HepG2 (cell line): ENCODE measurements around the gene EPHA10. TPM values are rescaled to one million over a fixed set of nuclear protein-coding genes. Genes with fewer than 3 reads are reported as not detected.

Experiments used
- GATAD1 ChIP-seq: IDR thresholded peaks from 2 replicates; pipeline ENCODE4 v1.6.1; 2016; ENCODE audit warnings: missing genetic modification reagents, missing compliant biosample characterization
- HINFP ChIP-seq: sonication (generic); formaldehyde crosslinking; IDR thresholded peaks from 2 replicates; pipeline ENCODE4 v1.4.0; 2020; ENCODE audit warnings: low read depth, mild to moderate bottlenecking, missing genetic modification reagents
- MTERF4 ChIP-seq: sonication (generic); formaldehyde crosslinking; IDR thresholded peaks from 2 replicates; pipeline ENCODE4 v1.8.0; 2023; ENCODE audit warnings: mild to moderate bottlenecking, missing genetic modification reagents
- MTF1 ChIP-seq: sonication (generic); formaldehyde crosslinking; IDR thresholded peaks from 2 replicates; pipeline ENCODE4 v1.5.0; 2020; ENCODE audit warnings: missing genetic modification reagents
- PRDM4 ChIP-seq: sonication (generic); formaldehyde crosslinking; IDR thresholded peaks from 2 replicates; pipeline ENCODE4 v1.9.0; 2021; ENCODE audit warnings: missing genetic modification reagents, borderline replicate concordance
- PRPF4 ChIP-seq: fragments of 200-400 bp; formaldehyde crosslinking; IDR thresholded peaks from 2 replicates; pipeline ENCODE4 v1.6.1; 2016; ENCODE audit warnings: low read length, low read depth; ENCODE audit not compliant: poor library complexity, severe bottlenecking
- PTBP1 ChIP-seq: fragments of 200-400 bp; formaldehyde crosslinking; IDR thresholded peaks from 2 replicates; pipeline ENCODE4 v1.6.1; 2018; ENCODE audit warnings: low read length, low read depth; ENCODE audit not compliant: poor library complexity, severe bottlenecking
- THAP11 ChIP-seq: IDR thresholded peaks from 2 replicates; pipeline ENCODE4 v1.6.1; 2016; ENCODE audit warnings: missing biosample characterization, missing genetic modification reagents
- THAP7 ChIP-seq: sonication (generic); formaldehyde crosslinking; IDR thresholded peaks from 2 replicates; pipeline ENCODE4 v1.8.1; 2023; ENCODE audit warnings: mild to moderate bottlenecking, missing genetic modification reagents
- ZMAT5 ChIP-seq: sonication (generic); formaldehyde crosslinking; IDR thresholded peaks from 2 replicates; pipeline ENCODE4 v1.5.0; 2020; ENCODE audit warnings: mild to moderate bottlenecking, low read depth, missing genetic modification reagents, borderline replicate concordance
- ZNF33A ChIP-seq: sonication (generic); formaldehyde crosslinking; IDR thresholded peaks from 2 replicates; pipeline ENCODE4 v1.5.1; 2020; ENCODE audit warnings: missing genetic modification reagents, mild to moderate bottlenecking, moderate library complexity, borderline replicate concordance
- ZNF574 ChIP-seq: sonication (generic); formaldehyde crosslinking; IDR thresholded peaks from 2 replicates; pipeline ENCODE4 v1.4.0; 2020; ENCODE audit warnings: missing genetic modification reagents
- ZNF710 ChIP-seq: sonication (generic); formaldehyde crosslinking; IDR thresholded peaks from 2 replicates; pipeline ENCODE4 v1.5.0; 2020; ENCODE audit warnings: mild to moderate bottlenecking, missing genetic modification reagents, borderline replicate concordance
- ZNF761 ChIP-seq: sonication (generic); formaldehyde crosslinking; conservative IDR thresholded peaks from 2 replicates; pipeline ENCODE4 v1.4.0; 2020; ENCODE audit warnings: mild to moderate bottlenecking, missing genetic modification reagents
- ZSCAN31 ChIP-seq: sonication (generic); formaldehyde crosslinking; IDR thresholded peaks from 2 replicates; pipeline ENCODE4 v1.5.0; 2020; ENCODE audit warnings: low read depth, mild to moderate bottlenecking, missing genetic modification reagents
- polyA plus RNA-seq, 8 experiments: library from polyadenylated mRNA; depleted of rRNA in 3 of 8; stranded (reverse) in 7 of 8; unstranded in 1 of 8; fragments of >200 nt; fragmentation: Illumina TruSeq in 4 of 8; extraction: Trizol in 4 of 8; gene quantifications; 2 replicates each; pipeline versions ENCODE4 v1.2.1 to v1.2.3, GENCODE V29; 2011 to 2016; ENCODE audit warnings: low read depth in 4 of 8, missing spikeins in 1 of 8, mixed read lengths in 1 of 8; ENCODE audit not compliant: insufficient read depth in 1 of 8
- total RNA-seq, 5 experiments: library from RNA; depleted of rRNA; stranded (reverse); fragments of >200 nt; fragmentation: Illumina TruSeq; extraction: Trizol; gene quantifications; 2 replicates each; pipeline ENCODE4 v1.2.3, GENCODE V29; 2016; ENCODE audit warnings: low read depth in 1 of 5

Gene EPHA10
- total and polyA plus RNA-seq, 2 of the 13 experiments (the other 11 are each of a cell fraction or from before 2014, with no cell fraction given) = 0.11 to 0.58 TPM

- TF ChIP-seq ZNF574 (0 out of 2 replicates have a peak, but pooled peaks have one; percentile 33), GATAD1 (CRISPR knock-in tag) (no peak), ZMAT5 (CRISPR knock-in tag) (no peak), PRDM4 (no peak), HINFP (CRISPR knock-in tag) (peak; percentile 33; the same call in 1 of the 2 replicates), ZNF710 (CRISPR knock-in tag) (0 out of 2 replicates have a peak, but pooled peaks have one; percentile 32), PRPF4 (no peak), THAP11 (CRISPR knock-in tag) (0 out of 2 replicates have a peak, but pooled peaks have one; percentile 26), ZNF761 (CRISPR knock-in tag) (no peak), ZNF33A (CRISPR knock-in tag) (no peak; the same call in 1 of the 2 replicates), MTF1 (CRISPR knock-in tag) (0 out of 2 replicates have a peak, but pooled peaks have one; percentile 62), ZSCAN31 (CRISPR knock-in tag) (no peak), MTERF4 (no peak), THAP7 (CRISPR knock-in tag) (no peak), PTBP1 (no peak)
These were observed 29.0 kb upstream of the EPHA10 start, which contains the start of gene MANEAL (continued) for GRCh38 chr1:37793773-37794371.
